HG02588 (cell line): ENCODE data around the gene FMNL1.

Source experiments
- ATAC-seq: cut with Tn5 transposase; IDR thresholded peaks from one replicate; pipeline ENCODE4 v1.9.1; 2021; ENCODE audit warnings: mild to moderate bottlenecking, moderate library complexity; ENCODE audit not compliant: unreplicated experiment

FMNL1 gene

DNA sequence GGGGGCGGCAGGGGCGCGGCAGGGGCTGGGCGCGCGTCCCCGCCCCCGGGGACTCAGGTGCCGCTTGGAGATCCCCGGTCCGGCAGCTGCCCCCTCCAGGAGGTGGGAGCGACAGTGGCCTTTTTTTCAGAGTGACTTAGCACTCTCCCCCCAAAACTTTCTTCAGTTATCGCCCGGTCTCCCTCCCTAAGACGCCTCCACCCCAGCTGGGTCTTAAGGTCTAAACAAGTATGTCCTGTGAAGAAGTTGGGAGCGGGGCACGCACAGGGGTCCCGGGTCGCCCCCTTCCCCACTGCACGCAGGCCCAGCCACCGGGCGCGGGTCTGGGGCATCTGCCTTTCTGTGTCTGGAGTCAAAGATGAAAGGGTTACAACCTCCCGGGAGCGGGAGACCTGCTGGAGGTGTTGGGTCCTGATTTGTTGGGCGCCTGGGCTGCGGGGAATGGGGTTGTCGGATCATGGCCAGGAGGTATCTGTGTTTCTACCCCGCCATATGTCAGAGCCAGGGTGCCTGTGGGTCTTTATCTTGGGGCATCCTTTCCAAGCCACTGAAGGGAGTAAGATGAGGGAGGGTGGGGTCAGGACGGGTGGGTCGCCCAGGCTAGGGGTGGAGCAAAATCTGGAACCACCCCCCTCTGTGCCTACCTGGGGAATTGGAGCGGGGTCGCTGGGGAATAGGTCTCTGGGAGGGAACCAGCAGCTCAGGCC lies 757 bp downstream of the FMNL1 start:
- no peak for ATAC-seq

DNA sequence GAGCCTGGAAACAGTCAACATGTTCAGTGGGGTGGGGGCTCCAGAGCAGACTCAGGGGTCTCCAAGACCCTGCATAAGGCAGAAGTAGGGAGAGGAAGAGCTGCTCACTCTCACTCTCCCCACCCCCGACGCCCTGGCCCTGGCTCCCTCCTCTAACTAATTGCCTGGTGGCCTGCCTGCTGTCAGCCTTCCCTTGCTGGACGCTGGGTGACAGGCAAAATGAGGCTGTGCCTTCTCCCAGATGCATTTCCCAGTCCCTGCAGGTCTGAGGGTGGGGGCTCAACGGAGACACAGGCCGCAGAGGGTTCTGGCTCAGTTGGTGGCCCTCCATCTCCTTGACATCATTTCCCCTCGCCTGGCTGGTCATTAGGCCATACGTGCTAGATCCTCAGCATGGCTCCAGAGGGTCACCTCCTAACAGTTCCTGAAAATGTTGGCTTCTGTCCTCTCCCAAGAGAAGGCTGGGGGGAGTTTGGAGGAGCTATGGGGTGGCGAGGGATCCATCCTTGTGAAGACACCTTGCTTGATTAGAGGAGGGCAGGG lies 1.4 kb downstream of the FMNL1 start:
- no peak for ATAC-seq

DNA sequence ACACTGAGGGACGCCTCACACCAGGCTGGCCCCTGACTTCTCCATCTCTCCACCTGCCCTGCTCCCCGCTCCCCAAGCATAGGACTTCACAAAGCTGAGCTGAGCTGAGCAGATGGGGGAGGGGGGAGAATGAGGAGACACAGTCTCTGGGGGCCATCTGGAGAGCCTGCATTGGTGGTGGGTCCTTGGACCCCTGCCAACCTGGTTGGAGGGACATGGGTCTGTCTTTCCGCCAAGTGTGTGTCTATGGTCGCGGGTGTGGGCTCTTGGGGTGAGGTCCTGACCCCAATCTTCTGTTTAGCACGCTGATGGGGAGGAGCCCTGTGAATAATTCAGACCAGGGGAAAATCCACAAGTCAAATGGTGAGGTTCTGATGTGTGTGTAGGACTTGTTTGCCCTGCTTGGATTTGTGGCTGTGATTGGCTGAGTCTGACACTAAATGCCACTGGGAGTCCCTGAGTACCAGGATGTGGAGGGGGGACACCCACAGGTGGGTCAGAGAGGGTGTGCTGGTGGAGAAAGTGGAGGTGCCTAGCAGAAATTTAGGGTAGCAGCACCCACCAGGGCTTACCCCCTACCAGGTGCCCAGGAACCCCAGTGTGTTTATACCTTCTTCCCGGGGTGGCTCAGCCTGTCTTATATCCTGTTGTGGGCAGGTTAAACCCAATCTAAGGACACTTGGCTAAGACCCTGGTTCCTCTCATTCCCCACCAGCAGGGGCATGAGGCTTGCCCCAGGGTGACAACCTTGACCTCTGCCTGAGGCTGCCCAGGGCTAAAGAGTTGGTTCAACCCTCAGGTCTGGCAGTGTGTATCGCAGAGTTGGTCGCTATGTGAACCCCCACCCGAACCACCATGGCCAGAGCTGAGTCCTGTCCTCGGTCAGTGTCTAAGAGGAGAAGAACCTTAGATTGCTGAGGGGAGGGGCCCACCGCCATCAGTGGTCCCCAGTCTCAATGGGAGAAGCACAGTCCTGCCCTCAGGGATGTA lies 2.1 kb downstream of the FMNL1 start:
- ATAC-seq, result no peak

DNA sequence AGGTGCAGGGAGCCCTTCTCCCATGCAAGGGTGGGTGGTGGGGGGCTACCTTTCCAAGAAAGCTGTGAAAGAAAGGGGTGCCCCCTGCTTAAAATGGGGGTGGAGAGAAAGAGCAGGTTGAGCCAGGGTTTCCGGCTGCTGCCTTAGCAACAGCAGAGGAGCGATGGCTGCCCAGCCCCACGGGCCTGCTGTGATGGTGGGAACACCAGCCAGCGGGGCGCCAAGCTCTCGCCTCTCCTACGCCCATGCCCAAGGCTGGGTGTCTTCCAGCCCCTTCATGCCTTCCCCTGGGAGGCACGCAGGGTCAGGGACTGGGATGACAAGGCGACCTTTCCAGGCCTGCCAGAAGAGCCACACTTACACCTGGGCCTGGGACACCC lies 3.0 kb downstream of the FMNL1 start:
- no peak for ATAC-seq

- ATAC-seq, result no peak
Observed at GRCh38 chr17:45225051-45225700, 3.5 kb downstream of the FMNL1 start.

DNA sequence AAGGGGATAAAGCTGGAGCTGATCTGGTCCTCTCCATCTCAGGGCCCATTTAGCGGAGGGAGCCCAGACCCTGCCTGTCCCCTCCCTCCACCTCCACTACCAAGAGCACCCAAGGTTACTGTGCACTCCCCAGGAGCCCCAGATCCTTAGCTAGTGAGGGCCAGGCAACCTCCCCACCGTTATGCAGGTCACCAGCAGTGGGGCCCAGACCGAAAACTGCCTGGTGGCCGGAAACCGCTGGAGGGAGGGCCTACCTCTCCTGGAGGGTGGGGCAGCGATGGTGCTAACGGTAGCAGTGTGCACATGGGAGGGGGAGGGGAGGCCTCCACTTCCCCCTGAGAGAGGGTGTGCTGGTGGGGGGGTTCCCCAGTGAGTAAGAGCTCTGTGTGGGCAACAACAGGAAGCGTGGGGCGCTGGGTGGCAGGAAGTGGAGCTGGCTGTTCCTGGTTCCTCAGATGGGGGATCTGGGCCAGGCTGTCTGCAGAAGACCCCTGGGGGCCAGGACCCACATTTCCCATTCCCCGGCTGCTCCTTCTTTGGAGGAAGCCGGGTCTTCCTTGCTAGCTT lies 4.4 kb downstream of the FMNL1 start:
- ATAC-seq, result peak; percentile 41

- no peak for ATAC-seq
Observed at GRCh38 chr17:45226576-45226975, 4.9 kb downstream of the FMNL1 start.

- no peak for ATAC-seq
Observed at GRCh38 chr17:45227101-45227925, 5.6 kb downstream of the FMNL1 start.

DNA sequence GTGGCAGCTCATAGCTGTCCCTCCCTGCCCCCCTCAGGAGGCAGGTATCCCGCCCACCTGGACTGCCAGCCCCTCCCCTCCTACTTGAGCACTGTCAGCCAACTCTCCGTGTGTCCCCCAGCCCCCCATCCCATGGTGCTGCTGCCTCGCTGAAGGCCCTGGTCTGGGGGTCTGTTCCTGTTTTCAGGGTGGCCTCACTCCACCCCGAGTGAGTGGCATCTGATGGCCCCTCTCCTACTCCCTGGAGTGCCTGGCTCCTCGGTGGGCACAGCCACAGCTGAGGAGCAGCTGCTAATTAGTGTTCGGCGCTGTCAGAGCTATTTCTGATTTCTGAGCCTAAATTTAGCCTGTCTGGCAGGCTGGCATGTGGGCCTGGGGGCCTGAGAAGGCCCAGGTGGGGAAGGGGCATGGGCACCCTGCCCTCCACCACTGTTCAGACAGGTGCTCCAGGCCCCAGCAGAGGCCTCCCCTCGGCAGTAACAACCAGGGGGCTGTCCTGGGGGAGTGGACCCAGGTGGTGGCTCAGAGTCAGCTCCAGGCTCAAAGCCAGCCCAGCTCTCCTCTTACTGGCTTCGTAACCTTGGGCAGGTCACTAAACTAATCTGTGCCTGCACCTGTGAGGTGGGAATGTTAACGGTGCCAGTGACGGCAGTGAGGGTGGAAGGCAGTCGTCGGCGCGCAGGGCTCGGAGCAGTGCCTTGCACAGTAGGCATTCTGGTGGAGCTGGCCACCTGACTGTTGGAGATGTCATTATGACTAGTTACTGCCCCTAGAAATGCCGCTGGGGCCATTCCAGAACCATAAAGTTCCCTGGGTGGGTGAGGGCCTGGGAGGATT lies 6.5 kb downstream of the FMNL1 start:
- no peak for ATAC-seq

DNA sequence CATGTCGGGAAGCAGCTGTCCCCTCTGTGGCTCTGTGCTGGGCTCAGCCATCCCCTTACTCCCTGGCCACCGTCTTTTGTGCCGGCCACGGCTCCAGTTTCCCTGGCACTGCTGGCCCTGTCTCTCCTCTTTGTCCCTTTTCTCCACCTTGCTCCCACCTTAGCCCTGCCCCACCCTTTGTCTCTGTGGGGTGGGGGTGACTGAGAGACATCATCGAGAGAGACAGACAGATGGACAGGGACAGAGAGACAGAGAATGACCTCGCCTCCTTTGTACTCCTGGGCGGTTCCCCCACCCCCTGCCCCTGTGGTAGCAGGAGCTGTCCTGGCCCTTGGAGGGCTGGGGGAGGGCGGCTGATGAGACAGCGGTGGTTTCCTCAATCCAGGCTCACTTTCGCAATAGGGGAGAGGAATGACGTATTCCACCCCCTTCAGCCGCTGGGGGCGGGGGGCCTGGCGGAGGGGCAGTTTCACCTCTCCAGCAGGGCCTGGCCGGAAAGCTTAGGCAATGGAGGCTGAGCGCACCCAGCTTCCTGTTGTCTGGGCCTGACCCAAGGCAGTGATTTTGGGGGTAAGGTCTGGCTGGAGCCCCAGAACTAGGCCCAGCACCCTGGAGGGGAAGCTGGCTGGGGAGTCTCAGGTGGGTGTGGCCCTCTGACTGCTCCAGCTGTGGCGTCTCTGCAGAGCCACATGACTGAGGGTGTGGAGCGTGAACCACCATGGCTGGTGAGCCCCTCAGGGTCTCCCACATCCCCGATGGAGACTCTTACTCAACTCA lies 7.3 kb downstream of the FMNL1 start:
- ATAC-seq, result peak; percentile 33

- ATAC-seq, result no peak
Observed at GRCh38 chr17:45229681-45230409, 8.2 kb downstream of the FMNL1 start.

GRCh38 chr17:45230410-45230786 lies 8.7 kb downstream of the FMNL1 start:
- no peak for ATAC-seq

DNA sequence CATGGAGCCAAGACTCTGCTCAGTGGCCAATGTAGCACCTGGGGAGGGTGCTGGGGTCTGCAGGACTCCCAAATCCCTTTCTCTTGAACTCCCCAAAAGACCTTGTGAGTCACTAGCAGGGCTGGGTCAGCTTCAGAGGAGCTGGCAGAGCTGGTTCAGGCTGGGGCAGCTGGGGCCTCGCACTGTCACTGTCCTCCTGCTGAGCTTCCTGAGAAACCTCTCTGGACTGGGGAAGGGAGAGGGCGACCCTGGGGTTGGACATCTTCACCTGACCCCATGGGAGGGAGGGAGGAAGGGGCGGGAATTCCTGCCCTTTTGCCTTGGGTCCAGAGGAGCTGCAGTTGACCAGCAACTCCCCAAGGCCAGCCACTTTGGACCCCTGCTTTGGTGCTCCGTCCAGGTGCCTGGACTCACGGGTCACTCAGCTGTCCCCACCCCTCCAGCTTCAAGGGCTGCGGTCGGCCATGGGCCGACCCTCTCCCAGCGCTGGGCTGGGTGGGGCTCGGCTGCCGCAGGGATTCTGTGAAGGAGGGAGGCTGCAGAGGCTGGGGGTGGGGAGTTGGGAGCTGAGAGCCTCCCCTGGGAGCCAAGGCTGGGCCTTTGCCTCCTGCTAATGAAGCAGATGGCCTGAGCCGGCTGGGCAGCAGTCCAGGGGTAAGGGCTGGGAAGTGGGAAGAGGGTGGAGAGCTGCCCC lies 9.2 kb downstream of the FMNL1 start:
- no peak for ATAC-seq

- ATAC-seq, result no peak
Observed at GRCh38 chr17:45231481-45232116, 9.9 kb downstream of the FMNL1 start.

- ATAC-seq, result no peak
Observed at GRCh38 chr17:45232514-45233422, 11.1 kb downstream of the FMNL1 start.
